HUES48 (cell line): Measurements from ENCODE around the gene POMGNT2.

Experiments
- H3K27ac ChIP-seq: one replicate; pipeline ENCODE4 v1.7.0; 2013; ENCODE audit warnings: low read depth, low read length, inconsistent platforms
- H3K27me3 ChIP-seq: 2 replicates; pipeline ENCODE4 v1.6.1; 2013; ENCODE audit warnings: mild to moderate bottlenecking, low read length; ENCODE audit not compliant: control insufficient read depth, insufficient read depth
- H3K36me3 ChIP-seq: 2 replicates; pipeline ENCODE4 v1.6.1; 2013; ENCODE audit warnings: low read length; ENCODE audit not compliant: control insufficient read depth, insufficient read depth
- H3K4me1 ChIP-seq: 2 replicates; pipeline ENCODE4 v1.6.1; 2013; ENCODE audit warnings: mild to moderate bottlenecking, low read length; ENCODE audit not compliant: control insufficient read depth, insufficient read depth
- H3K4me3 ChIP-seq: 2 replicates; pipeline ENCODE4 v1.5.1; 2013; ENCODE audit warnings: mild to moderate bottlenecking, low read depth, low read length
- H3K9ac ChIP-seq: 2 replicates; pipeline ENCODE4 v1.6.1; 2013; ENCODE audit warnings: mild to moderate bottlenecking, low read depth, low read length, moderate library complexity
- H3K9me3 ChIP-seq: 2 replicates; pipeline ENCODE4 v1.6.1; 2013; ENCODE audit warnings: low read length; ENCODE audit not compliant: control insufficient read depth, insufficient read depth

POMGNT2 gene

DNA sequence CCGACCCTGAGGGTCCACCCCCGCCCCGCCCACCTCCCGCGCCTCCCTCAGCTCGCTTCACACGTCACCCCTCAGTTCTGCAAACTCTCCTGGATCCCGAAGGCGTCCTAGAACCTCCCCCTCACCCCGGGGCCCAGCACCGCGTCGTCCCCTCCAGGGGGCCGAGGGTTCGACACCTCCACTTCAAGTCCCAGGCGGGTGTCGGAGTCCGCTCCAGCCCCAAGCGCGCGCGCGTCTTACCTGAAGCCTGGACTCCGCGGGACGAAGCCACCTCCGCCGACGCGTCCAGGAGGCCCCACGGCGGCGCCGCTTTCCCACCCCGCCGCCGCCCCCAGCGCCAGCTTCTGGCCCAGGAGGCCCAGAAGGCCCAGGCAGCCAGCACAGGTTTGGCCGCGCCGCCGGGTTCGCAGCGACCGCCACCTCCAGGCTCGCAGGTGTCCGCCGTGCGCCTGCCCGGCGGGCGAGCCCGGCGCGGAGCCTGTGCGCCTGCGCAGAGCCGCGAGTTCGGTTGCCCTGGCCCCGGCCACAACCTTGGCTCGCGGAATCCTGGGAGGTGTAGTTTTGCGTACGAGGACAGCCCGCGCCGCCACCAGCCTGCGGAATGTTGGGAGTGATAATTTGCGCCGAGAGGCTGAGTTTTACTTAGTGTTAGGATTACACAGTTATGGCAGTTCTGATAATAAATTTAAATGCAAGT lies at the start of gene POMGNT2:
POMGNT2 (minus strand) TSS at position 484 of the 697 bp plus-strand sequence. CDS start 24,648 bp downstream, outside the sequence.
- Histone ChIP-seq H3K36me3 (no peaks in the 10 kb centered on the region), H3K27ac (no peak within 1 kb of the TSS), H3K9ac (peak within 1 kb of the TSS; percentile 10; the same call in 1 of the 2 replicates), H3K4me3 (peak within 1 kb of the TSS; percentile 70), H3K4me1 (peaks cover 12% of the 10 kb centered on the region; the same call in 1 of the 2 replicates), H3K9me3 (no peaks in the 10 kb centered on the region), H3K27me3 (peaks cover 20% of the 10 kb centered on the region)

DNA sequence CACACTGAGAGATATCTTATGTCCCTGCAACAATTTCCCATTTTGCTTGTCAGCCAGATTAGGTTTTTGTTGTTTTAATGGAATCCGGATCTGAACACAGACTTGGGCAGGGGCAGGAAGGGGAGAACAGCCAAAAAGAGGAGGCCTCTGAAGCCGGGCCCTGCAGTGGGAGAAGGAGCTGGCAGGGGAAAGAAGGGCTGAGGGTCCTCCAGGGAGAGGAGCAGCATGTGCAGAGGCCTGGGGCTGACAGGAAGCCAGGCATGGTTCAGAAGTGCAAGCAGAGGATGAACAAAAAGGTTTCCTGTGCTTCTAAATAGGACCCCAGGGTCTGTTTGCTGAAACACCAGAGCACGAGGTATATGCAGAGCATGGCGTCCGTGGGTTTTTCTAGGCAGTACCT lies 49.1 kb upstream of the POMGNT2 start:
- no peaks in the 10 kb centered on the region for H3K4me1 ChIP-seq
- no peak overlapping the region for H3K9ac ChIP-seq
- no peak overlapping the region for H3K27ac ChIP-seq
- no peaks in the 10 kb centered on the region for H3K36me3 ChIP-seq
- H3K9me3 ChIP-seq: no peaks in the 10 kb centered on the region
- H3K4me3 ChIP-seq: no peak overlapping the region
- 0 out of 2 replicates have a peak, but pooled peaks cover 8% of the 10 kb centered on the region for H3K27me3 ChIP-seq

DNA sequence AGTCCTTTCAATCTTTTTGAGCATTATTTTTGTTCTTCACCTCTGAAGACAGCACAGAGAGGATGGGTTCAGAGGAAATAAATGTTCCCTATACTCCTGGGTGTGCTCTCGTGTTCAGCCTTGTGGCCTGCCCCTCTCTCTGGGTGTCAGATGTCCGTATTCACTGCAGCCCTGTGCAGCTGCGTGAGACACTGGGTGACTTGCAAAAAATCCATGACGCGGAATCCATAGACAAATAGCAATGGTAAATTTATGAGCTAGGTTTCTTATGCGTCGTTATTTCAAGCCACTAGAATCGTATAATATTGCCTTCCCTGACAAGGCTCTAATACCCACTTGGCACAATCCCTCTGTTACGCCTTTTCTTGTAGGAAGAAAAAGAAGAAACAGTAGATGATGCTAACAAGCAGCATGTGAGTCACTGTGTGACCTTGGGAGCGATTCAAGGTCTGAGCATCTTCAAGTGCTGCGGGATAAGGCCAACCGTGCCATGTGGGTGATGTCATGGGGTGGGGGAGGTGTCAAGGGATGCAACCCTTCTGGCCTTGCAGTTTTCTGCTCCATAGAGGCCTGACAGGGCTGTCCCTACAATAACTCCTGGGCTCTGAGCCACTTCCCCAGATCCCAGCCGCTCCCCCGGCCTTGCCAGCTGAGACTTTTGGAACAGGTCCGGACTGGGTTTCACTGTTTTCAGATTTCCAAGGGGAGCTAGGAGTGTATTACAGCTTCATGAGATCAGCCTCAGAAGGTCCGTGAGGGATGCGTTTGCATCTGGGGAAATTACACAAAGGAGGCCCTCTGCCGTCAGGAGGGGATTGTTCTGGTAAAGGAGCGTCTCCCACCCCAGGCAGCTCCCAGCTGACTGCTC lies 47.6 kb upstream of the POMGNT2 start:
- H3K9ac ChIP-seq: no peak overlapping the region
- 0 out of 2 replicates have a peak, but pooled peaks cover 8% of the 10 kb centered on the region for H3K27me3 ChIP-seq
- no peaks in the 10 kb centered on the region for H3K36me3 ChIP-seq
- no peaks in the 10 kb centered on the region for H3K9me3 ChIP-seq
- H3K27ac ChIP-seq: no peak overlapping the region
- H3K4me1 ChIP-seq: no peaks in the 10 kb centered on the region
- no peak overlapping the region for H3K4me3 ChIP-seq

DNA sequence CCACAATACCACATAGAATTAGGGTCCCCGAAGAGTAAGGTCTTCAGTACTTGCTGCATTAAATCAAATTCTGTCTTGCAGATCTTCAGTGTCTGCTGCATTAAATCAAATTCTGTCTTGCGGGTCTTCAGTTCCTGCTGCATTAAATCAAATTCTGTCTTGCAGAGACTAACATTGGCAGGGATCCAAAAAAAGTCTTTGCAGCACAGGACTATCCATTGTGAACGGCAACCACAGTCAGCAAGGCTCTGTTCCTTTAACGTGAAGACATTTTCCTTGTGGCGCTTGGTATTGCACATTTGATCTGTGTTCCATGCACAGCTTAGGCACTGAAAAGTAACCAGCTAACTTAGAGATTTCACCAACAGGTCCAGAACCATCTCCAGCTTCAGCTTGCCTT lies 46.8 kb upstream of the POMGNT2 start:
- no peaks in the 10 kb centered on the region for H3K9me3 ChIP-seq
- 0 out of 2 replicates have a peak, but pooled peaks cover 8% of the 10 kb centered on the region for H3K27me3 ChIP-seq
- no peak overlapping the region for H3K4me3 ChIP-seq
- no peak overlapping the region for H3K9ac ChIP-seq
- H3K4me1 ChIP-seq: no peaks in the 10 kb centered on the region
- H3K27ac ChIP-seq: no peak overlapping the region
- no peaks in the 10 kb centered on the region for H3K36me3 ChIP-seq

DNA sequence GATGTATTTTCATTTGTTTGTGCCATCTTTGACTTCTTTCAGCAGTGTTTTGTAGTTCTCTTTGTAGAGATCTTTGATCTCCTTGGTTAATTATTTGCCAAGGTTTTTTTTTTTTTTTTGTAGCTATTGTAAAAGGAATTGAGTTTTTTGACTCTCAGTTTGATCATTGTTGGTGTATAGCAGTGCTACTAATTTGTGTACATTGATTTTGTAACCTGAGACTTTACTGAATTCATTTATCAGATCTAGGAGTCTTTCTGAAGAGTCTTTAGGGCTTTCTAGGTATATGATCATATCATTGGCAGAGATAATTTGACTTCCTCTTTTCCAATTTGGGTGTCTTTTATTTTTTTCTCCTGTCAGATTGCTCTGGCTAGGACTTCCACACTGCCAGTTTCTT lies 42.2 kb upstream of the POMGNT2 start:
- Histone ChIP-seq H3K4me1 (peaks cover 21% of the 10 kb centered on the region), H3K4me3 (no peak overlapping the region), H3K9me3 (no peaks in the 10 kb centered on the region), H3K9ac (no peak overlapping the region), H3K27me3 (no peaks in the 10 kb centered on the region), H3K36me3 (no peaks in the 10 kb centered on the region), H3K27ac (no peak overlapping the region)

DNA sequence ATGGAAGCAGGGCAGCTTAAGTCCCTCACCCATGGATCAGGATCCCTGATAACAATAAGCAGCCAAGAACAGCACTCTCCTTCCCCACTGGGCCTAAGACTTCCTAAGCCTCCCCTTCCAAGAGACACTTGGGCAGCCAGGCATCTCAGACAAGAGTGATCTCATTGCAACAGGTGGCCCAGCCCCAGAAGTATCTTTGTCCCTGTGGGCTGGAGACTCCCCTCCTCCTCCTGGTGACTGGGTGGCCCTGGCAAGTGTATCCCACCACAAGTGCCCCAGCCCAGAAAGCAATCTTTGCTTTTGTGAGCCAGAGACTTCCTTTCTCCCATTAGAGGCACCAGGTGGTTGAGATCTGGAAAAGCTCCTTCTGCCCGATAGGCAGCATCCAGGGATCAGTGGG lies 40.7 kb upstream of the POMGNT2 start:
- Histone ChIP-seq H3K4me1 (peaks cover 25% of the 10 kb centered on the region), H3K9me3 (no peaks in the 10 kb centered on the region), H3K36me3 (no peaks in the 10 kb centered on the region), H3K27ac (no peak overlapping the region), H3K27me3 (no peaks in the 10 kb centered on the region), H3K9ac (no peak overlapping the region), H3K4me3 (no peak overlapping the region)

DNA sequence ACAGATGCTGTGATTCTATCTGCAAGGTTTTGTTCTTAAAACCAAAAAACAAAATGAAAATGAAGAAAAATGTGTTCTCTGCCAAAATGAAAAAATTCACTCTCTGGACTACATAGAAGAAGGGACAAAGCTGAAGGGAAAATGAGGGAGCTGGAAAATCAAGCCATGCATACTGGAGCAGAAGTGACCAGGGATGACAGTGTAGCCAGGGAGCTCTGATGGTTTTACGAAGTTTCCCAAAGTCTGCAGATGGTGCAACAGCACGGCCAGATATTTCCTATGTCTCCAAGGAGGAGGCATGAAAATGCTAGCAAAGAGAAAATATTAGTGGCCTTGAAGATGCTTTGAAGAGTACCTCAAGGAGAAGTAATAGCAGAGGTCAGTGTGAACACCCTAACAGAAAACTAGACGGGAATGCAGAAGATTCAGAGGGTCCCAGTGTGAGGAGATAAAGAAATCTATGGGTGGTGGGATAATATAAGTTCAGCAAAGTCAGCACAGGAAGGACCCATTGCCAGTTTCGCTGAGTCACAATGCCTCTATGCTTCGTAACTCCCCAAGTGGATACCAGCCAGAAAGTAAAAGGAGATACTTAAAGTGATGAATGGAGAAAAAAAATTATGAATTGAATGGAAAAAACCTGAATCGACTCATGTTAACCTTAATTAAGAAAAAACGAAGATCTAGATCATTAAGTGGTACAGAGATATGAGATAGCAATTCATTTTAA lies 39.0 kb upstream of the POMGNT2 start:
- H3K9me3 ChIP-seq: no peaks in the 10 kb centered on the region
- no peak overlapping the region for H3K9ac ChIP-seq
- H3K27ac ChIP-seq: no peak overlapping the region
- H3K27me3 ChIP-seq: no peaks in the 10 kb centered on the region
- no peak overlapping the region for H3K4me3 ChIP-seq
- H3K4me1 ChIP-seq: peaks cover 25% of the 10 kb centered on the region
- H3K36me3 ChIP-seq: no peaks in the 10 kb centered on the region

DNA sequence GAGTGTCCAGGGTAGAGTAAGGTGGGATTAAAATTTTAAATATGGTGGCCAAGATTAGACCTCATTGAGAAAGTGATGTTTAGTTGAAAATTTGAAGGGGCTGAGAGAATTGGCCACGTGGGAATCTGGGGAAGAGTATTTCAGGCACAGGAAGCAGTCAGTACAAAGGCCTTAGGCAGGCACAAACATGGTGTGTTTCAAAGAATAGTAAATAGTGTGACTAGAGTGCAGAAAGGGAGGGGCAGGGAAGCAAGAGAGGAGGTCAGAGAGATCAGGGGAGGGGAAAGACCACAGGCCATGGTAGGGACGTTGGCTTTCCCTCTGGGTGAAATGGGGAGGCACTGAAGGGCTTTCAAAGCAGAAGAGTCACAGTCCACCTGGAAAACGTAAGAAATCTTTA lies 36.6 kb upstream of the POMGNT2 start:
- no peak overlapping the region for H3K9ac ChIP-seq
- H3K36me3 ChIP-seq: no peaks in the 10 kb centered on the region
- H3K27ac ChIP-seq: no peak overlapping the region
- no peak overlapping the region for H3K4me3 ChIP-seq
- no peaks in the 10 kb centered on the region for H3K9me3 ChIP-seq
- H3K27me3 ChIP-seq: no peaks in the 10 kb centered on the region
- peaks cover 25% of the 10 kb centered on the region for H3K4me1 ChIP-seq

DNA sequence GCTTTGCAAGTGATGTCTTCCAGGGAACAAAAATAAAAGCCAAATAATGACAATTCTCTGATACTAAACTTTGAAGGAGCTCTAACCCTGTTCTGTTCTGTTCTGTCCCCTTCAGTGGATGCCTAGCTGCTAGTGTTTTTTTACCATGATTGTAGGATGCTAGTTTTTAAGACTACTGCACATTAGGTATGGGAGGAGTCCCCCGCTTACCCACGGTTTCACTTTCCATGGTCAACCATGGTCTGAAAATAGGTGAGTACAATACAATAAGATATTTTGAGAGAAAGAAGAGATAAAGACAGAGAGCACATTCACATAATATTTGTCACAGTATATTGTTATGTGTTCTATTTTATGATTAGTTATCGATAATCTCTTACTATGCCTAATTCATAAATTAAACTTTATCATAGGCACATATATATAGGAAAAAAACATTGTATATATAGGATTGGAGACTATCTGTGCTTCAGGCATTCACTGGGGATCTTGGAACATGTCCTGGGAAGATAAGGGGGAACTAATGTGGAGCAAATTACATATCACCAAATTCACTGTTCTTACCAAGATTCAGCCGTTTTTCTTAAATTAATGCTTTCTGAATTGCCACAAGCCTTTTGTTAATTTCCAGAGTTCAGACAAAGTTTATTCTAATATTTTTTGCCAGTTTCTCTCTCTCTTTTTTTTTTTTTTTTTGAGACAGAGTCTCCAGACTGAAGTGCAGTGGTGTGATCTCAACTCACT lies 32.8 kb upstream of the POMGNT2 start:
- Histone ChIP-seq H3K9me3 (no peaks in the 10 kb centered on the region), H3K27me3 (no peaks in the 10 kb centered on the region), H3K4me1 (peaks cover 9% of the 10 kb centered on the region), H3K27ac (no peak overlapping the region), H3K9ac (no peak overlapping the region), H3K36me3 (no peaks in the 10 kb centered on the region), H3K4me3 (no peak overlapping the region)

DNA sequence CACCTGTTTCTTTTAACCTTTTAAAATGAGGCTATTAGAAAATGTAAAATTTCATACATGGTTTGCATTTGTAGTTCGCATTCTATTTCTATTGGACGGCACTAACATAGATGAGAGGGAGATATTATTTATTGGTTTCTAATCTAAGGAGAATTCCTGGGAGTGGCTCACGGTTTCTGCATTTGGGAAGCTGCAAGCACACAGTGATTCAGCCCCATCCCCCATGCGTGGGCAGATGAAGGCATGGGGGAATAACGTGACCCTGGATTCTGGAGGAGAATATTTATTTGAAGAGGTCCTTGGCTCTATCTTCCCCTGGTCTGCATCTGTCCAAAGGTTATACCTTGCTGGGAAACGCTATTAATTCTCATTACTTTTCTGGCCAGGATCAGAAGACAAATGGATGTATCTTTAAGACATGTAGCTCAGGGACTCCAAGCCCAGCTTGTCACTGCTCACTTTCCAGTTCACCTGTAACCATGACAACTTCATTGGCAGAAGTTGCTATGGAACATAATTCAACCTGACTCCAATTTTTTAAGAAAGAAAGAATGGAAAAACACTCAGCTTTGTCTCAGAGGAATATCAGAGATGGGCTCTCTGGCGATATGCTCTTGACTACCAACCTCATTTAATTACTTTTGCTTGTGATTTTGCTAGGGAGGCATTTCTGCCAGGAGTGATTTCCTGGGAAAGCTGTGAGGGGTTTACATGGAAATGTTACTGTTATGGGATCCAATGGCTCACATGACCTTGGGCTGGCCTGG lies 27.2 kb upstream of the POMGNT2 start:
- Histone ChIP-seq H3K27me3 (no peaks in the 10 kb centered on the region), H3K9ac (no peak overlapping the region), H3K4me1 (no peaks in the 10 kb centered on the region; the same call in 1 of the 2 replicates), H3K27ac (no peak overlapping the region), H3K36me3 (no peaks in the 10 kb centered on the region), H3K9me3 (no peaks in the 10 kb centered on the region), H3K4me3 (no peak overlapping the region)
